NCI-H345 treated with DMSO at 0.1 percent for 48 hours (cell line): ENCODE data around the gene DPEP1.

Source experiments
- DNase-seq: peaks from one replicate; lab custom pipeline; 2025; ENCODE audit not compliant: unreplicated experiment; lab: John Stamatoyannopoulos, UW

DPEP1 gene

DNA sequence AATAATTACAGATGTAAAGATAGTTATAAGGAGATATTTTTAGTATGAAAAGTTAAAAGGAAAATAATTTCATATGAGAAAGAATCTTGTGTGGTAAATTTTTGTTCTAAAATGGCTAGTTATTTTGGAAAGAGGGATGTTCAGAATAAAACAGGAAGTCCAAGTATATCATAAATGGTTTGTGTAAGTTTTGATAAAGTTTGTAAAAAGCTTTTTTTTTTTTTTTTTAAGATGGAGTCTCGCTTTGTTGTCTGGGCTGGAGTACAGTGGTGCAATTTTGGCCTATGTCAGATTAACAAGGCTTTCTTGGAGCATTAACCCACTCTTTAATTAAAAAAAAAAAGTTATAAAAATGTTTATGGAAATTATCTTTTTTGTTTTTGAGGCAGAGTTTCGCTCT is 64.8 kb downstream of the DPEP1 start:
- no peak for DNase-seq

- no peak for DNase-seq
Measured at GRCh38 chr16:89685916-89686315, 72.5 kb downstream of the DPEP1 start.

GRCh38 chr16:89686520-89687091 is 73.2 kb downstream of the DPEP1 start, which contains the start of gene CDK10:
CDK10 (plus strand) TSS chr16:89686689; CDS start chr16:89686711, 22 bp downstream.
- DNase-seq, result peak; percentile 80

DNA sequence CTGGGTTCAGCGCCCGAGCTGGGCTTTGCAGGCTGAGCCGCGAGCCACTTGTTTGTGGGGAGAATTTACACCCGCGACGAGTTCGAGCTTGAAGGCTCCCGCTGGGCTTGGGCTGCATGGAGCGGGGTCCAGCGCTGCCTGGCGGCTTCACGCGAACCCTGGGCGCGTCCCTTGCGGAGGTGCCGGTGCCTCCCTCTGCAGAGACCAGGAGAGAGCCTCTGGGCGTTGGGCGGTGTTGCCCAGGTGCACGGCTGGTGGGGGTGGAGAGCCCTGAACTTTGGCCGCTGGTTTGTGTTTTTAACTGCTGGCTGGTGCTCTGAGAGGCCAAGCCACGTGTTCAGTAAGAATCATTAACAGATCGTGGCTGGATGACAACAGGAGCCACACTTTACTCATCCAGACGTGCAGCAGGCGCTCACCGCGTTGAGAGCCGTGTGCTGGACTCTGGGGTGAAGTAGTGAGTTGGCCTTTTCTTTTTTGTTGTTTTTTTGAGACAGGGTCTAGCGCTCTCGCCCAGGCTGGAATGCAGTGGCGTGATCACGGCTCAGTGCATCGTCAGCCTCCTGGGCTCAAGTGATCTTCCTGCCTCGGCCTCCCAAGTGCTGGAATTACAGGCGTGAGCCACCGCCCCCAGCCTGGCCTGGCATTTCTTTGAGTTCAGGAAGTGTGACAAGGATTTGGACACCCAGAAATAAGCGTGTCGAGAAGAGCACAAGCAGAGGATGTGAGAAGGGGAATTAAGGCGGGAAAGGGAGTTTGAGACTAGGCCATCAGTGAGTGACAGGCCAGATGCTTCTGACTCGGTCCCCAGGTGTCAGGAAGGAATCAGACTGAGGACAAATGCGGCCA is 73.9 kb downstream of the DPEP1 start:
- DNase-seq, result no peak
